PC-9 (cell line): ENCODE results near the gene TBX6. TPM values are rescaled to one million over a fixed set of nuclear protein-coding genes. Genes with fewer than 3 reads are reported as not detected.

Source experiments
- BruUV-seq: library from RNA; stranded (reverse); fragments of 400-500 nt; replicated peaks from 2 replicates; lab custom pipeline; 2021; lab: Mats Ljungman, UMichigan
- CTCF ChIA-PET: fragments of 300-600 bp; sonication (Branson Sonifier 250); formaldehyde crosslinking; loops from one replicate; lab custom pipeline; 2022; ENCODE audit warnings: antibody characterized with exemption; lab: Charles Lee
- POLR2A ChIA-PET: fragments of 300-600 bp; sonication (Branson Sonifier 250); formaldehyde crosslinking; loops from one replicate; lab custom pipeline; 2022; ENCODE audit warnings: antibody characterized with exemption; ENCODE audit not compliant: unreplicated experiment; lab: Charles Lee
- DNase-seq, 2 experiments: peaks; one replicate each; pipeline versions ENCODE4 v3.0.0 to v3.0.0-alpha.2; 2015 to 2022; ENCODE audit warnings: mixed read lengths in 1 of 2
- H2AFZ ChIP-seq: fragments of 200-600 bp; sonication (generic); 2 replicates; pipeline ENCODE4 v1.8.1; 2017; ENCODE audit warnings: antibody characterized with exemption
- H3F3A ChIP-seq: fragments of 200-600 bp; sonication (generic); 2 replicates; pipeline ENCODE4 v1.8.1; 2017; ENCODE audit warnings: antibody characterized with exemption, mild to moderate bottlenecking, low read depth; ENCODE audit not compliant: insufficient read depth
- H3K27ac ChIP-seq: fragments of 200-600 bp; sonication (generic); 2 replicates; pipeline ENCODE4 v1.6.1; 2016; ENCODE audit warnings: mixed run types
- H3K27me3 ChIP-seq: fragments of 200-600 bp; sonication (generic); 2 replicates; pipeline ENCODE4 v1.6.1; 2016; ENCODE audit warnings: low read depth, mixed run types; ENCODE audit not compliant: insufficient read depth
- H3K36me3 ChIP-seq: fragments of 200-600 bp; sonication (generic); 2 replicates; pipeline ENCODE4 v1.6.1; 2016; ENCODE audit warnings: low read depth, mixed run types
- H3K4me1 ChIP-seq: fragments of 200-600 bp; sonication (generic); replicated peaks from 2 replicates; pipeline ENCODE4 v1.6.1; 2016; ENCODE audit warnings: mixed run types; ENCODE audit not compliant: insufficient read depth
- H3K4me2 ChIP-seq: fragments of 200-600 bp; sonication (generic); 2 replicates; pipeline ENCODE4 v1.6.1; 2017; ENCODE audit warnings: mixed run types
- H3K4me3 ChIP-seq: fragments of 200-600 bp; sonication (generic); 2 replicates; pipeline ENCODE4 v1.6.1; 2016; ENCODE audit warnings: mixed run types
- H3K79me2 ChIP-seq: fragments of 200-600 bp; sonication (generic); 2 replicates; pipeline ENCODE4 v1.6.1; 2017; ENCODE audit warnings: low read depth, mixed run types
- H3K9me2 ChIP-seq: fragments of 200-600 bp; sonication (generic); 2 replicates; pipeline ENCODE4 v1.8.1; 2017; ENCODE audit warnings: mild to moderate bottlenecking; ENCODE audit not compliant: insufficient read depth
- H3K9me3 ChIP-seq: fragments of 200-600 bp; sonication (generic); 2 replicates; pipeline ENCODE4 v1.8.1; 2016; ENCODE audit warnings: low read depth; ENCODE audit not compliant: insufficient read depth
- H4K20me1 ChIP-seq: fragments of 200-600 bp; sonication (generic); 2 replicates; pipeline ENCODE4 v1.8.1; 2017; ENCODE audit not compliant: insufficient read depth
- EZH2 ChIP-seq: fragments of 200-600 bp; sonication (generic); IDR thresholded peaks from 2 replicates; pipeline ENCODE4 v1.8.0; 2017; ENCODE audit warnings: antibody characterized with exemption, low read depth
- intact Hi-C: fragments of 100-400 bp; cut with micrococcal nuclease; formaldehyde crosslinking; loops from one replicate; pipeline ENCODE4 v1.10.0; 2022; ENCODE audit not compliant: unreplicated experiment
- total RNA-seq: library from RNA; stranded (reverse); gene quantifications from 2 replicates; pipeline ENCODE4 v1.2.3, GENCODE V29; 2021
- TF ChIP-seq, protein P1 (sequence below): fragments of 200-600 bp; sonication (generic); conservative IDR thresholded peaks from 2 replicates; pipeline ENCODE4 v1.6.1; 2017; ENCODE audit warnings: mixed run types, antibody characterized with exemption, mild to moderate bottlenecking, moderate library complexity

Gene TBX6
- total RNA-seq, 1 experiment from 2014 or later: 8.3 TPM

DNA sequence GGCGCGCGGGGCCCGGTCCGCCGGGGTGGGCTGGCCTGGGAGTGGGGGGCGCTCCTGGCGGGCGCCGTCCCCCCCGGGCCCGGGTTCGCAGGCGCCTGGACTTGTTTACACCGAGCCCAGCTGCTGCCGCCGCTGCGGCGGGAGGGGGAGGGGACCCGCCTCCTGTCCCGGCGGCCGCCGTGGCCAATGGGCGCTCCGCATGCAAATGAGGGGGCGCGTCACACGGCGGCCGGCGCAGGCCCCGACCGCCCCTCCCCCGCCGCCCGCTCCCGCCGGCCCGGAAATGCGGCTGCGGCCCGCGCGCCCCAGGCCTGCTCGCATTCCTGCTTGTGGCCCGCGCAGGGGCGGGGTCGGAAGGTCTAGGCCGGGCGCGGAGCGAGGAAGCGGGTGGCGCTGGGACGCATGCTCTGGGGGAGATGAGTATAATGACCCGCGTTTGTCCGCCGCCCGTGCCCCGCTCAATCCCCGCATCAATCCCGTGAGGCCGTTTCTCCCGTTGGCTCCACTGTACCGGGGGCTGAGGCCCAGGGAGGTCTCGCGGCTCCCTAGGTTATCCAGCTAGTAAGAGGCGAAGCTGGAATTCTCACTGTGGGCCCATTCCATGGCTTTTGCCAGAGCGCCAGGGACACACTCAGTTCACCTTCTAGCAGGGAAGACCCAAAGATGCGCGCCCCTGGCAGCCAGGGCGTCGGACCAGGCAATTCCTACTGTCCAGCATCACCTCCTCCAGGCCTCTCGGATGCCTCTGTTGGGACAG is 4.6 kb upstream of the TBX6 start, which contains the start of gene YPEL3:
Gene YPEL3, minus strand, starts transcription at position 109 of the 757 bp plus-strand sequence. CDS start 731 bp downstream, outside the sequence.
- peak within 1 kb of the TSS; percentile 72 for H3K4me3 ChIP-seq
- ChIA-PET POLR2A (no interaction called here), CTCF (no interaction called here)
- peak within 1 kb of the TSS; percentile 77; the same call in 1 of the 2 replicates for H2AFZ ChIP-seq
- BruUV-seq: TSS peak; percentile 77
- H3K4me1 ChIP-seq: peaks cover 27% of the 10 kb centered on the region
- no peaks in the 10 kb centered on the region for H3K9me2 ChIP-seq
- H3K36me3 ChIP-seq: no peaks in the 10 kb centered on the region; the same call in 1 of the 2 replicates
- TF ChIP-seq, protein P1, sequence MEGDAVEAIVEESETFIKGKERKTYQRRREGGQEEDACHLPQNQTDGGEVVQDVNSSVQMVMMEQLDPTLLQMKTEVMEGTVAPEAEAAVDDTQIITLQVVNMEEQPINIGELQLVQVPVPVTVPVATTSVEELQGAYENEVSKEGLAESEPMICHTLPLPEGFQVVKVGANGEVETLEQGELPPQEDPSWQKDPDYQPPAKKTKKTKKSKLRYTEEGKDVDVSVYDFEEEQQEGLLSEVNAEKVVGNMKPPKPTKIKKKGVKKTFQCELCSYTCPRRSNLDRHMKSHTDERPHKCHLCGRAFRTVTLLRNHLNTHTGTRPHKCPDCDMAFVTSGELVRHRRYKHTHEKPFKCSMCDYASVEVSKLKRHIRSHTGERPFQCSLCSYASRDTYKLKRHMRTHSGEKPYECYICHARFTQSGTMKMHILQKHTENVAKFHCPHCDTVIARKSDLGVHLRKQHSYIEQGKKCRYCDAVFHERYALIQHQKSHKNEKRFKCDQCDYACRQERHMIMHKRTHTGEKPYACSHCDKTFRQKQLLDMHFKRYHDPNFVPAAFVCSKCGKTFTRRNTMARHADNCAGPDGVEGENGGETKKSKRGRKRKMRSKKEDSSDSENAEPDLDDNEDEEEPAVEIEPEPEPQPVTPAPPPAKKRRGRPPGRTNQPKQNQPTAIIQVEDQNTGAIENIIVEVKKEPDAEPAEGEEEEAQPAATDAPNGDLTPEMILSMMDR: no peak
- TF ChIP-seq EZH2: no peak
- intact Hi-C loops: loop anchor here (1.0 to 10.0 kb wide), 2 partner anchors 19 to 559 kb away; partner anchors contain the start of genes FBRS and PRR14
- peaks cover 17% of the 10 kb centered on the region for H3K9me3 ChIP-seq
- H3K79me2 ChIP-seq: 0 out of 2 replicates have a peak, but pooled peaks cover 7% of the 10 kb centered on the region
- no peaks in the 10 kb centered on the region for H4K20me1 ChIP-seq
- H3K27me3 ChIP-seq: no peaks in the 10 kb centered on the region
- H3K27ac ChIP-seq: peak within 1 kb of the TSS; percentile 39
- peaks cover 36% of the 10 kb centered on the region; the same call in 1 of the 2 replicates for H3F3A ChIP-seq
- peak within 1 kb of the TSS; percentile 99 for H3K4me2 ChIP-seq
- DNase-seq: peak; percentile 69 to 96

DNA sequence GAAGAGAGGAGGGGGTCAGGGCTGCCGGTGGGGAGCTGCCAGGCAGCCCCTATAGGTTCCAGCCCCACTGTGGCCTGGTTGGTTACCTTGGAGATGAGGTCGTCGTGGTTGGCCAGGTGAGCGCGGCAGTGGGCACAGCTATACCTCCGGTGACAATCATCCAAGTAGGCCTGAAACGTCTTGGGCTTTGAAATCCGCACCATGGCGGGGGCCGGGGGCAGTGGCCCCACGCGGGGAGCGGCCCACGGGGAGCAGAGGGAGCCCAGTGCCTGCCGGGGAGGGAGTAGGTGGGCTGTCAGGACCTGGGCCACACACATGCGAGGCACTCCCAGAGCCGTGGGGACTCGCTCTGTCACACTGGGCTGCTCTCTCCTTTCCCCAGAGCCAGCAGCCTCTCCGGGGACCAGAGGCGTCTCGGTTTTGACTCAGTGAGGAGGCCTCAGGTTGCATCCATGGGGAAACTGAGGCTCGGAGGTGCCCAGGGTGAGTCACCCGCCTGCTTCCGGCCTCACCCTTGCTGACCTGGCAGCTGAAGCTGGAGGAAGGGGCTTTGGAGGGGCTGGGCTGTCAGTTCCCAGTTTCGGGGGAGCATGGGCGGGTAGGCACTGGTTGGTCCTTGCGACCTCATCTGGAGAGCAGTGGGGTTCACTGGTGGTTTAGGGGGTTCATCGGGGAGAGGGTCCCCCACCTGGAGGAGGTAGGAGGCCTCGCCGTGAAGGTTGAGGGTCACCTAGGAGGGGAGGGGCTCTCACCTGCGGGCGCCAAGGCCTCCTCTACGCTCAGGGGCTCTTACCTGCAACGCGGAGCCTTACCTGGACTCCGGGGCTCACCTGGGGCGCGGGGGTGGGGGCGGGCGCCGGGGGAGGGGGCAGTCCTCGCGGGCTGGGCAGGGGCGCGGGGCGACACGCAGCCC is 3.7 kb upstream of the TBX6 start:
- H2AFZ ChIP-seq: 0 out of 2 replicates have a peak overlapping the region, but pooled peaks have one; percentile 61
- no TSS peak for BruUV-seq
- peak overlapping the region; percentile 99 for H3K4me2 ChIP-seq
- H3F3A ChIP-seq: peaks cover 40% of the 10 kb centered on the region
- DNase-seq: no peak
- 0 out of 2 replicates have a peak, but pooled peaks cover 7% of the 10 kb centered on the region for H3K79me2 ChIP-seq
- H4K20me1 ChIP-seq: no peaks in the 10 kb centered on the region
- peak overlapping the region; percentile 72 for H3K4me3 ChIP-seq
- CTCF ChIA-PET: no interaction called here
- intact Hi-C loops: loop anchor here (1.0 to 10.0 kb wide), 2 partner anchors 20 to 559 kb away; partner anchors contain the start of genes FBRS and PRR14
- POLR2A ChIA-PET: no interaction called here
- H3K36me3 ChIP-seq: no peaks in the 10 kb centered on the region; the same call in 1 of the 2 replicates
- peaks cover 17% of the 10 kb centered on the region for H3K9me3 ChIP-seq
- H3K9me2 ChIP-seq: no peaks in the 10 kb centered on the region
- no peak for TF ChIP-seq EZH2
- TF ChIP-seq, protein P1: no peak
- no peak overlapping the region for H3K27ac ChIP-seq
- H3K27me3 ChIP-seq: no peaks in the 10 kb centered on the region
- H3K4me1 ChIP-seq: peaks cover 36% of the 10 kb centered on the region
